NCI-H146 treated with DMSO at 0.1 percent for 48 hours (cell line): ENCODE measurements around the gene RFX2.

Experiments
- DNase-seq: peaks from one replicate; lab custom pipeline; 2025; ENCODE audit not compliant: unreplicated experiment; lab: John Stamatoyannopoulos, UW

The RFX2 gene

DNA sequence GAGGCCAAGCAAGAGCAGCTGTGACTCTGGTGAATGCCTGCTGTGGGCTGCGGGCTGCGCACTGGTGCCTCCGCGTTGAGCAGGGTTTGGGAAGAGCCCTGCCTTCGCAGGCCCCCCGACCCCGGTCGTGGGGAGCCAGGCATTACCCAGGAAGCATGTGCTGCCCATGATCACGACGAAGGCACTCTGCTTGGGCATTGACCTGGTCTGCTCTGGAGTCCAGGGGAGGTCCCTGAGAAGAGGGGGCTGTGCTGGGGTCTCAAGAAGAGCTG, 151.5 kb downstream of the RFX2 start:
- no peak for DNase-seq

DNA sequence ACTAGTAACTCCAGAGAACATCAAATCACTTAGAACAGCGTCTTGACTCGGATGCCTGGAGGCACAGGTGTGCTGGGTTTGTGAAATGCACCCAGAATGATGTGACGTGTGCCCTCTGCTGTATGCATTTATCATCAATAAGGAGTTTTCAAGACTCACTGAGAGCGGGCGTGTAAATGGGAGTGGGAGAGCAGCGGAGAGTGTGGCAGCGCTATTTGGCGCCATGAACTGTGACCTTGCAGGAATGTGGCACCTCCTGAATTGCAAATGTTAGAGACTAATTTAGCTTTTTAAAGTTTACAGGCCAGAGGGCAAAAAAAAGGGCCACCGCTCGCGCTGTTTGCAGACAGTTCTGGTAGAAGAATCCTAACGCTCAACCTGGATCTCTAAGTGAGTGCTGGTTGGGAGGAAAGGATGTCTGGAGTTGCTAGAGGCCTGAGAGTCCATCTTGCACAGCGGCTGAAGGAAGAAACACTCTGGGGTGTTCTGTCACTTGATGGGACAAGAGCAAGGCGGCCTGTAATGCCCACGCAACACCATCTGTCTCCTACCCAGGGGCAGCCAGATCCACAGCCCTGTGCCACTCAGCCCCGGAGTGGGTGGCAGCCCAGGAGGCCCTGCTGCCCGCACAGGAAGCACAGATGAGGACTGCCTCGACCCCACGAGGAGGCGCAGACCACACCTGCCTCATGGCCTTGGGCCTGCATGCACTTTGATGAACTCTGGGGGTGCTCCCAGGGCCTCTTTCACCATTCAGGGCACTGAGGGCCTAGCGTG, 152.0 kb downstream of the RFX2 start:
- DNase-seq: no peak

DNA sequence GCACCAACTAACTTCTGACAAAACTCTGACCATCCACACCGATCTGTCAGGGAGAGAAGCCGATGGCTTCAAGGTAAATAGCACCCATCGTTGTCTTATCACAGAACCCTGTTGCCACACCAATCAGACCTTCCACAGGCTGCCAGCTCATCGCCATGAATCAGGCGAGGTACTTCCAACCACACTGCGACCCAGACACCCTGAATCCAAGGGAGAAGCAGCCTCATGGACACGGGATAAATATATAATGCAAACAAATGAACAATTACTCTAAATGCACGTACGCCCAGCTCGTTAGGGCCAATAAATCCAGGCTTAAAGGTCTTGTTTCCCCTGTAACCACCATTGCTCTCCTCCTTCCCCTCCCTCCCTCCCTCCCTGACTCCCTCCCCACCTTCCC, 153.1 kb downstream of the RFX2 start:
- DNase-seq: peak; percentile 11

DNA sequence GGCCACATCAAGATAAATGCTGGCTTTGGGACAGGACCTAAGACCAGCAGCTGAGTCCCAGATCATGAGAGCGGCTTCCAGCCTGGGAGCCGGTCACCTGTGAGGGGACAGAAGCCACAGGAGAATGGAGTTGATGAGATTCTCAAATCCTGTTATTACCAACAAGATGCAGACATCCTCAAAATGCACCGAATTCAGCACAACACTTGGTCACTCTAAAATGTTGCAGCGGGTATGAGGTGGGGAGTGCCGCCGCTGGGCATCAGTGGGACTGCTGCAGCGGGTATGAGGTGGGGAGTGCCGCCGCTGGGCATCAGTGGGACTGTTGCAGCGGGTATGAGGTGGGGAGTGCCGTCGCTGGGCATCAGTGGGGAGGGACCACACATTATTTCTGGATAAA, 153.6 kb downstream of the RFX2 start:
- no peak for DNase-seq

DNA sequence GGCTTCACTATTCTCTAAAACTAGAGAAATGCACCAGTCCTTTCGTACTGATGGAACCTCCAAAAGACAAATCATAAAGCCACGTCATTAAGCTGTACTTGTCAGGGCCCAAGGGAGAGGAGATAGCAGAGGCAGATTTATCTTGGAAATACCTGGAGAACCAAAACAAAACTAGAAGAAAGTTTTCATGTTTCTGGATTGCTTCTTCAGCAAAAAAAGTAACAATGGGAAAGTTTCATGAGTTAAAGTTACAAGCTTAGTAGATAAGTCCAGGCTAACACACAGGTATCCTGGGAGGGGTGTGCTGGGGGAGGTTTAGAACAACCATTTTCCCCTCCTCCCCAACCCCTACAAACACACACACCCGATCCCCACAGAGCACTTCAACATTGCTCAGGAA, 154.0 kb downstream of the RFX2 start:
- DNase-seq: no peak

DNA sequence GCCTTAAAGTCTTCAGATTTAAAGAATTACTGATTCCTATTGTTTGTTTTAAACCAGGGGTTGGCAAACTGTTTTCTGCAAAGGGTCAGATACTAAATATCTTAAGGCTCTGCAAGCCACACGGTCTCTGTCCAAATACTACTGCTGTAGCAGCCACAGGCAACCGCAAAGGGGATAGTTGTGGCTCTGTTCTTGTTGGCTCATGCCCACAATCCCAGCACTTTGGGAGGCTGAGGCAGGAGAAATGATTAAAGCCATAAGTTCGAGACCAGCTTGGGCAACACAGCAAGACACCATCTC, 154.7 kb downstream of the RFX2 start:
- DNase-seq: no peak

DNA sequence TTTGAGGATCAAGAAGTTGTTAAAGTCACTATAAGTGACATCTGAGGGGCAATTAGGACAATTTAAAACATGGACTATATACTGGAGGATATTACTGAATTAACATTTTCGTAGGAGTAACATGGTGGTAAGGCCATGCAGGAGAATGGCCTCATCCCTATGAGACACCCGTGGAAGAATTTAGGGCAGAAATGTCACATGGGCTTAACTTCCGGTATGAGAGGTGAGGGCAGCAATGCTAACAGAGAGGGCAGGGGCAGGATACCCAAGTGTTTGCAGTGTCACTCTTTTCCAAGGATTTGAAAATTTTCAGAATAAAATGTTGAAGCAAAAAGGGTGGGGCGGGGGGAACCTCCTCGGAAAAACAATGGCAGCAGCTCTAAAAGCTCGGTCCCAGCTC, 156.0 kb downstream of the RFX2 start:
- no peak for DNase-seq

DNA sequence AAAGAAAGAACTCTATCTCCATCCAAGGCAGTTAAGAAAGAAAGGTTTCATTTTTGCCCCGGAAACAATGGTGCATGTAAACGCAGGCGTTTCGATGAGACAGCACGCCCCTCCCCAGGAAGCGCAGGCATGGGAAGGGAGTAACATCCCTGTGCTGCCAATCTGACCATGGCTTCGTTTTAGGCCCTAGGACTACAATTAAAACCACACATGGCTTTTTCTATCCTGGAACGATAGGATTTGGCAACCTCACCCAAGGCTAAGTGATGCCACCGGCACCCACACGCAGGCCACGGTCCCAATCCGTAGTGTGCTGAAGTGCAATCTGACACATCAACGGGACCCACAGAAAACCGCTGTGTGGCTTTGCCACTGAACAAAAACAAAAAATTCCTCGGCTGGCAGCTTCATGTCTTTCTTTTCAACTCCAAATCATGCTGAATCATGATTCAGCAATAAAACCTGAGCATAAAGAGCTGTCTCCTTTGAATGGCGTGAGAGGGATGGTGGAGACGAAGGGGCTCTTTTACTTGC, 156.6 kb downstream of the RFX2 start:
- no peak for DNase-seq

DNA sequence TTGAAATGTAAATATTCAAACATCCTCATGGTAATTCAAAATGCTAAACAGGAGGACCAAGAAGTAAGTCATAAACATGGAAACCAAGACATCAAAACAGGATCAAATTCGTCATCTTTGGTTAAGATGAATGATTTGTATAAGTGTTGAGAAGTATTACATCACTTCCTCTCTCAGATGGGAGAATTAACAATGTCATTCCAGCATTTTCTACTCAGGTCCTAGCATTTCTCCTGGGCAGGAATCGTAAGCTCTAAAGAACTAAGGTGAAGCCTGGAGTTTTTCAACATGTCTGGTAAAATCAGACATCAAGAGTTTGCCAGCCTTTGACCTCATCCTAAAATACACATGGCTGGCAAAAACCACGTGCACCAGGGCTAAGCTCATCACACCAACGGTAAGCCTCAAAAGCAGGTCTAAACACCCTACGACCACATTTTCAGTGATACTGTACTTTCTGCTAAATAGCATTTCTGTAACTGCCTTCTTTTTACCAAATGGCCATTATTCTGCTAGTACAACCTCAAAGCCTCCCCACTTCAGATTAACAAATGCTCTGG, 157.2 kb downstream of the RFX2 start:
- no peak for DNase-seq

DNA sequence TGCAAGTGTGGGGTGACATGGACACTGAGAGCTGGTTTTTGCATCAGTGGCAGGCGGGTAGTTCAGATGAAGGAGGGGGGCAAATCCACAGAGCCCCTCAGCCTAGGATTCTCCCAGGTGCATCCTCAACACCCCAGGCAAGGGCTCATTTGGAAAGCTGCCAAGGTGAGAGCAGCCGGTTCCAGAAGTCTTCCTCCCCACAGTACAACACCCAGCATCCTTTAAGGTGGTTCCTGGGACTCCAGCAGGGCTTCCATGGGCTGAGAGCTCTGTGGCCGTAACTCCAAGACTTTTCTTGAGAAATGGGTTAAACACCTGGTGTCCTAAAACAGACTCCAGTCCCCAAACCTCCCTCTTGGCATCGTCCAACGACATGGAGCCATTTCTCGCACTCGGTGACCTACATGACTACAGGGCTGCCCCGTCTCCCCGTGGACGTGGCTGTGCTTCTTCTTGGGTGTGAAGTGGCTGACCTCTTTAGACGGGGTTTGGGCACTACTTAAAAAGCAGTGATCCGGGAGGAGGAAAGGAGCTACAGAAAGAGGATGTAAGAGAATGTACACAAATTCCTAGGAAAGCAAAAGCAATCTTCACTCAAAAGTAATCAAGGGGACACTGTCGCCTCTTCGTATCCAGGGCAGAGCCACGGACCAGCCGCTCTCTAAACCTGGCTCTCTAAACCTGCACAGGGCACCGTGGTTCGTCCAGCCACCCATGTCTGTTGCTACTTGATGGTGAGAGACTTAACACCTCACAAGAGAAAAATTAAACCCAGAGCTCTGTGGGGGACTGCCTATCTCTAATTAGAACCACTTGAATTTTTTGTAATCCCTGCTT, 157.9 kb downstream of the RFX2 start:
- DNase-seq: no peak

DNA sequence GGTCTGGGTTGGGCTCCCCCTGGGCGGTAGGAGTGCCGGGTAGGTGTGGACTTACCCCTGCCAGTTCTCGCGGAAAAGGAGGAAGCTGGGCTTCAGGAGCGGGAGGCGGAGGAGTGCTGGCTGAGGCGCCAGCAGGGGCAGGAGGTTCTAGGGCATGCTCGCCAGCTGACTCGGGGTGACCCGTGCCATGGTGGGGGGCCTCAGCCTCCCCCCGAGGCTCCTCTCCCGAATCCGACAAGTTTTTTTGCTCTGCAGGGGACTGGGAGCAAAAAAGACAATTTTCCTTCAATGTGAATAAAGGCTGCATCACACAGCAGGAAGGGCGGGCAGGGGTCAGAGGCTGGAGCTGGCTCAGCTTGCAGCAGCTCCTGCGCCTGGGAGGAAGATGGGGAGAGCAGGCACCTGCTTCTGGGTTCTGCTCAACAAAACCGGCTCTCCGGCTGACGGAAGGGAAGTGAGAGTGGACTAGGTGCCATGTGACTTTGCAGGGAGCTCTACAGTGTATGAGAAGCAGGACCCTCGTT, 158.9 kb downstream of the RFX2 start:
- no peak for DNase-seq

DNA sequence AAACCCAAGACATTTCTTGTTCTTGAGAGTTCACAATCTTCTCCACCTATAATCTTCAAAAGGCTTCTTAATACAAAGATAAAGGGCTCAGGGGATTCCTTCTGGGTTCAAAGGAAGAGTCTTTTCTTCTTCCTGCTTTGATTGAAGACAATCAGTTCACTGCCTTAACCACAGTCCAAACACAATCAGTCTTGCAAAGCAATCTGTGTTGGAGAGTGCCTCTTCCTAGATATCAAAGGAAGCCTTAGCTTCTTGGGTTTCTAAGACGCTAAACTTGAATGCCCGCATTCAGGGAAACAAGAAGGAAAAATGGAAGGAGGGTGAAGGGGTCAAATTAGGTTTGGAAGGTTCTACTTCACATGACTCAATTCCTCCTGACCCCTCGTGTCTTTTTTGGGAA, 159.6 kb downstream of the RFX2 start:
- no peak for DNase-seq

DNA sequence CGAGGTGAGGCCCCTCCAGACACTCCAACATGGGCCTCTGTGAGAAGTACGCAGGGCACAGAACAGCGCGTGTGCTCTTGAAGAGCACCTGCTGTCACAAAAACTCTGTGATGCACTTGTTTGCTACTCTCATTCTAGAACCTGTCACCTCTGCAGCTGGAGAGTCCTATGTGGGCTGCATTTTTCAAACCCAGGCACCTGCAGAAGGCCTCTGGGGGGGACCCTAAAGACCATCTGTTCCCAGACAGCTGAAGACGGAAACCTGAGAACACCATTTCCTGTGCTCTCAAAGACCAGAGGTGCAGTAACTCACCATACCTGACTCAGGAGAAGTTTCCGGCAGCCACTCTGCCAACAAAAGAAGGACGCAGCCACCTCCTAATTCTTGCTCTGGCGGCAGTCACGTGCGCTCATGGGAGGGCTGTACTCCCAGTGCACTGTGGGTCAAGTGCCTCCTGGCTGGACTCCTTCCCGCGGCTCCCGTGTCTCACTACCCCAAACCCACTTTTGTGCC, 160.5 kb downstream of the RFX2 start:
- DNase-seq: no peak

DNA sequence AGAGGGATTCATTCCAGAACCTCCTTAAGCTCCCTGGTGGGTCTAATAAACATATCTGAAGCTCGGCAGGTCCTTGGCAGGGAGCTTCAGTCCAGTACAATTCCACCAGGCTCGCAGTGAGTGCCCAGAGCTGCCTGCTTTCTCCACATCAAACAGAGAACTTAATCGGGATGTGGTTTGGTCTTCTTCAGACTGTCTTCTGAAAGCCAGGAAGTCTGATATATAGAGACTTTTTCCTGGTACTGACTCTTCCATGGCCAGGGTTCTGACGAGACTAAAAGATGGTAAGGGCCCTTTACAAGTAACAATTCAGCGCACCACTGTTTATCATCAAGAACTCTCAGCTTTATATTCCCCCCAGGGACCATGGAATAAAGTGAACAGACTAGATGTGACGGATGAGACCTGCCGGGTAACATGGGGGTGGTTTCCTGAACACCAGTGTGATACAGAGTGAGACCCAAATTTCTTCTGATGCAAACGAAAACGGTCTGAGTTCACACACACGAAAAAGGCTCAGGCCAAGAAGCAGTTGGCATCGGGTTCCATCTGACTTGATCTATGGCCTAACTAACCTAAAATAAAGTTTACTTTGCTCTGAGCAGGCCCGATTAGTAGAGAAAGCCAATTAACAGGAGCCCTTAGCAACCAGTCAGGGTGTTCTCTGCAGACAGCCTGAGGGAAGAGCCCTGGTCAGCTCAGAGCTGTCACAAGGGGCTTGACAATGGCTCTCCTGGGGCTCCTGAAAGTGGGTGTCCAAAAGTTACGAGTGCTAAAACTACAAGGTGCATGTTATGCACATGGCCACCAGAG, 161.3 kb downstream of the RFX2 start:
- no peak for DNase-seq

DNA sequence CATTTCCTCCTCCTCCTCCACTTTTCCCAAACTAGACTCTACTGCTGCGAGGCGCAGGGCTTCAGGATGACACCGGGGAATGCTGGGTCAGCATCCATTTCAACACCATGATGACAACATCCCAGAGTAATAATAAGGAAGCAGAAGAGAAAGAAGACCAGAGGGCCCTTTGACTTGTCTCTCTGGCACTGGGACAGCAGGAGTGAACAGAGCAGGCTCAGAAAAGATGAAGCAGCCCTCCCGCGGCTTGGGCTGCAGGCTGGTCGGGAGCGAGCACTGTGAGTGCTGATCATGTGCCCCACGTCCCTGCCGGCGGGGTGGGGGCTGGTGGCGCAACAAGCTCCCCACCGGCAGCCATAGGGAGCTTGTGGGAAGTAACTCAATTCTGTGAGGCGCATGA, 162.9 kb downstream of the RFX2 start:
- DNase-seq: no peak

DNA sequence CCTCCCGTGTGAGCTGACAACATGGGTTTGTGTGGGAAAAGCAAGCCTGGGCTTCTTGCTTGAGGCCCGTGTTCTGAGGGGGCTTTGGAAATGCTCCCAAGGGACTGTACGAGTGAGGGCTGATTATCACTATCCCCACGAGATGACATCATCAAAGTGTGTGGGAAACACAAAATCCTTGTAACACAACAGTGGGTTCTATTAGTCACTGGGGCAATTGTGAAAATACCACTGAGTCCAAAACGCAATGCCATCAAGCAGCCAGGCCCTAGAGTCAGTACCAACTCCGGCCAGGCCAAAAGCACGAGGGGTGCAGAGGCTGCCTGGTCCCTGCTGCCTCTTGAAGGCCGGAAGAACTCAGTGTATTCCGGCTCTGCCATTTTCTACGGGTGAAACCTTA, 166.7 kb downstream of the RFX2 start:
- no peak for DNase-seq
